ENCODE data around the gene VOPP1. TPM values are rescaled to one million over a fixed set of nuclear protein-coding genes. Genes with fewer than 3 reads are reported as not detected.
"Not testable (repeated sequence)": the region's sequence is repeated elsewhere in the genome, so short reads cannot be mapped to it uniquely, and the experiment has no call there.

Gene VOPP1
- total RNA-seq, 4 donors from 2014 or later = 63.9 to 79.2 (median 72.4) TPM

- H3K9me3 ChIP-seq = no peaks in the 10 kb centered on the region
- H3K4me3 ChIP-seq = no peak overlapping the region
- H3K27ac ChIP-seq = no peak overlapping the region
- H3K27me3 ChIP-seq = no peaks in the 10 kb centered on the region
- no peak for DNase-seq
- TF ChIP-seq CTCF (IDR thresholded peaks at IDR 0.05) = no peak
- TF ChIP-seq POLR2A (IDR thresholded peaks at IDR 0.05) = no peak
- no peaks in the 10 kb centered on the region for H3K36me3 ChIP-seq
- H3K4me1 ChIP-seq = no peaks in the 10 kb centered on the region
These were observed 18.4 kb upstream of the VOPP1 start for GRCh38 chr7:55590517-55591281.

GRCh38 chr7:55589905-55590304 lies 17.6 kb upstream of the VOPP1 start:
- H3K9me3 ChIP-seq = no peaks in the 10 kb centered on the region
- no peaks in the 10 kb centered on the region for H3K27me3 ChIP-seq
- no peak for TF ChIP-seq POLR2A (IDR thresholded peaks at IDR 0.05)
- no peak for TF ChIP-seq CTCF (IDR thresholded peaks at IDR 0.05)
- no peaks in the 10 kb centered on the region for H3K36me3 ChIP-seq
- no peaks in the 10 kb centered on the region for H3K4me1 ChIP-seq
- DNase-seq = no peak
- H3K27ac ChIP-seq = no peak overlapping the region
- no peak overlapping the region for H3K4me3 ChIP-seq

- no peak for TF ChIP-seq CTCF (IDR thresholded peaks at IDR 0.05)
- TF ChIP-seq POLR2A (IDR thresholded peaks at IDR 0.05) = no peak
- Histone ChIP-seq H3K36me3 (no peaks in the 10 kb centered on the region), H3K9me3 (no peaks in the 10 kb centered on the region), H3K4me1 (no peaks in the 10 kb centered on the region), H3K27me3 (no peaks in the 10 kb centered on the region), H3K27ac (no peak overlapping the region), H3K4me3 (no peak overlapping the region)
- no peak for DNase-seq
These were observed 16.8 kb upstream of the VOPP1 start for GRCh38 chr7:55588976-55589604.

- TF ChIP-seq POLR2A (IDR thresholded peaks at IDR 0.05) = no peak
- Histone ChIP-seq H3K27ac (no peak overlapping the region), H3K9me3 (no peaks in the 10 kb centered on the region), H3K36me3 (no peaks in the 10 kb centered on the region), H3K4me1 (no peaks in the 10 kb centered on the region), H3K27me3 (no peaks in the 10 kb centered on the region), H3K4me3 (no peak overlapping the region)
- DNase-seq = no peak
These were observed 16.0 kb upstream of the VOPP1 start for GRCh38 chr7:55588379-55588699.

- no peak for DNase-seq
- Histone ChIP-seq H3K27me3 (no peaks in the 10 kb centered on the region), H3K4me3 (no peak overlapping the region), H3K4me1 (no peaks in the 10 kb centered on the region), H3K27ac (no peak overlapping the region), H3K36me3 (no peaks in the 10 kb centered on the region), H3K9me3 (no peaks in the 10 kb centered on the region)
- TF ChIP-seq POLR2A (IDR thresholded peaks at IDR 0.05) = no peak
- TF ChIP-seq CTCF (IDR thresholded peaks at IDR 0.05) = no peak
These were observed 15.5 kb upstream of the VOPP1 start for GRCh38 chr7:55587687-55588378.

- not testable (repeated sequence) for DNase-seq, H3K27ac ChIP-seq, H3K4me3 ChIP-seq, H3K4me1 ChIP-seq, H3K27me3 ChIP-seq, H3K36me3 ChIP-seq, H3K9me3 ChIP-seq
These were observed 10.4 kb upstream of the VOPP1 start for GRCh38 chr7:55582656-55583055.
